UCSD-AML1 (cell line): ENCODE data around the gene ZNF853.
"Not testable (repeated sequence)": the region's sequence is repeated elsewhere in the genome, so short reads cannot be mapped to it uniquely, and the experiment has no call there.

Source experiments
- DNase-seq: peaks from one replicate; lab custom pipeline; 2025; ENCODE audit not compliant: unreplicated experiment; lab: John Stamatoyannopoulos, UW

ZNF853 gene

DNA sequence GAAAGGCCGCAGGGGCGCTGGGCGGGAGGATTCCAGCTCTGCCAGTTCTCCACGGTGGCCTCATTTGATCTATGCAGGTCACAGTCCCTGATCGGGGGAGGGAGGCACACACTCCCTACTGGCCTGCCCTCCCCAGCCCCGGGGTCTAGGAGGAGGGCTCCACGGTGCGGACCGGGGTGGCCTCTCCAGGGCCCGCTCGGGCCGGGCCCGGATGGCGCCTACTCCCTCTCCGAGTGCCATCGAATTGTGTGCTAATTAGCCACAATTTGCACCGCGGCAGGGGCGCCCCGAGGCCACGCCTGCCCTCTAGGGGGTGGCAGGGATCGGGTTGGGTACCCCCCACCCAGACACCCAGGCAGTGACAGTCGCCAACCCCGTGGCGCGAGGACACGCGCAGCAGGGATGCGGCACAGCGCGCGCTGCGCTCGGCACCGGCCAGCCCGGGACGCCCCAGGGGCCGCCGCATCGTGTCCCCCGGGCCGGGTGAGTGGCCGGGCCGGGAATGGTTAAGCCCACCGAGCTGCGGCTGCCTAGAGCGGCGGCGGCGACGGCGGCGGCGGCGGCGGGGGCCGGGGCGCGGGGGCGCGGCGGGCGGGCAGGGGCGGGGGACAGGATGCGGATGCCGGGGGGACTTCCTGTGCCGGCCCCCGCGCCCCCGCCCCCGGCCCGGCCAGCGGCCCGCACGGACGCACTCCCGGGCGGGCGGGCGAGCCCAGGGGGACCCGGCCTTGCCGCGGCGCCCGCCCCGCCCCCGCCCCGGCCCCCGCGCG lies at the start of gene ZNF853:
Gene ZNF853, plus strand, starts transcription at position 658 of the 770 bp plus-strand sequence. CDS start 565 bp downstream, outside the sequence.
- DNase-seq: no peak

DNA sequence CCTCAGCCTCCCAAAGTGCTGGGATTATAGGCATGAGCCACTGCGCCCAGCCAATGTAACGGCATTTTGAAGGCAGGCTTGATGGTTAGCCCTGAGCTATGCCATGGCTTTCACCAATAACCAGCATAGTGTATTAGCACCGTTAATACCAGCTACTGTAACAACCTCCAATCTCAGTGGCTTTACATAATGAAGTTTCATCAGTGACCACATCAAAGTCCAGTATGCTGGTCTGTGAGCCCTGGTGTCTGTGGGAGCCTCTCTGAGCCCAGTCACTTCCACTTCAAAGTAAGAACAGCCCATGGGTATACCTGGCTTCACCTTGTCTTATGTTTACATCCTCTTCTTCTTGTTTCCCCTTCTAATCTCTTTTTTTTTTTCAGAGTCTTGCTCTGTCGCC lies 49.8 kb upstream of the ZNF853 start:
- DNase-seq: no peak

DNA sequence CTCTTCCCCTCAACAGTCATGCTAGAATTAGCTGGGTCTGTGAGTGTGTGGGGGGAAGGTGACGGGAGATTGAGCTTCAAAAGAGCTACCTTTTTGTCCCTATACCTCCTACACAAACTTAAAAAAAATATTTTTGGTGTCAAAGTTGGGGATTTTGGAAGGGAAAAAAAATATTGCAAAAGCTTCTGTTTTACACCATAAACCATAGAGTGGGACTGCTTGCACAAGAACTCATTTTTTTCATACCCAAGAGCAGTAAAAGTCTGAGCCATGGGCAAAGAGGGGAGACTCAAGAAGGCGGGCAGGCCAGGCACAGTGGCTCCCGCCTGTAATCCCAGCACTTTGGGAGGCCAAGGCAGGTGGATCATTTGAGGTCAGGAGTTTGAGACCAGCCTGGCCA lies 47.5 kb upstream of the ZNF853 start:
- no peak for DNase-seq

DNA sequence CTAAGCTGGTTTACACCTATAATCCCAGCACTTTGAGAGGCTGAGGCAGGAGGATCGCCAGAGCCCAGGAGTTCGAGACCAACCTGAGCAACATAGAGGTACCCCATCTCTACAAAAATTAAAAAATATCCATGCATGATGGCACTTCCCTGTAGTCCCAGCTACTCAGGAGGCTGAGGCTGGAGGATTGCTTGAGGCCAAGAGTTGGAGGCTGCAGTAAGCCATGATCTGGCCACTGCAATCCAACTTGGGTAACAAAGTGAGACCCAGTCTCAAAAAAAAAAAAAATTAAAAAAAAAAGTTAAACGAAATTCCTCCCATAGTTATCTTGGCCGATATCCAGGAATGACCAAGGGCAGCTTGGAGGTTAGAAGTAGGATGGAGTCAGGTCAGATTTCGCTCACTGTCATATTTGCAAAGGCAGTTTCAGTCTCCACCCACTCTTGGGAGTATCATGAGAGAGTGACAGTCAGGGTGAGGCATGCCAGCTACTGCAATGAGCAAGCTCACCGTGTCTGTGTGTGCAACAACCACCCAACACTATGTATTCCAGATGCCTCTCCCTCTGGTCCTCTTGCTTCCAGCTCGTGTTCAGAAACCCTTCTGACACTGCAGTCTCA lies 44.1 kb upstream of the ZNF853 start:
- no peak for DNase-seq

DNA sequence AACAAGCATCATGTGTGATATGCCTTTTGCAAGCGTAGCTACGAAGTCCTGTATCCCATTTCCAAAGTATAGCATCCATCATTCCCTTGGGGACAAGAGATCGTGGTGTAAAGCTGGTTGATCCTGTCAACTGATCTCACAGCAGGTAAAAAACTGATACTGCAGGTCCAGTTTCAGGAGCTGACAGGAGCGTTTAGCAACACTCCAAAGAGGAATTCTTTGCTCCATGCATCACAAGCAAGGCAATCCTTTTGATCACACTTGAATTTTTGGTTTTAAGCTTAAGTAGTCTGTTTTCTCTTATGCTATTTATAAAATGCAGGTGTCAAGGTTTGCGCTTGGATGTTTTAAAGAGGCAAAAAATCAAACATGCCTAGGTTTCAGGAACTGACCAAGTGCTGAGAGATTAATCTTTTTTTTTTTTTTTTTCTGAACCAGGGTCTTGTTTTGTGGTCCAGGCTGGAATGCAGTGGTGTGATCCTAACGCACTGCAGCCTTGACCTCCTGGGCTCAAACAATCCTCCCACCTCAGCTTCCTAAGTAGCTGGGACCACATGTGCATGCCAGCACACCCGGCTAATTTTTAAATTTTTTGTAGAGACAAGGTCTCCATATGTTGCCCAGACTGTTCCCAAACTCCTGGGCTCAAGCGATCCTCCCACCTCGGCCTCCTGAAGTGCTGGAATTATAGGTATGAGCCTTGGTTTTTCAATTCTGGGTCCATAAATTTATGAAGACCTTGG lies 40.0 kb upstream of the ZNF853 start:
- no peak for DNase-seq

DNA sequence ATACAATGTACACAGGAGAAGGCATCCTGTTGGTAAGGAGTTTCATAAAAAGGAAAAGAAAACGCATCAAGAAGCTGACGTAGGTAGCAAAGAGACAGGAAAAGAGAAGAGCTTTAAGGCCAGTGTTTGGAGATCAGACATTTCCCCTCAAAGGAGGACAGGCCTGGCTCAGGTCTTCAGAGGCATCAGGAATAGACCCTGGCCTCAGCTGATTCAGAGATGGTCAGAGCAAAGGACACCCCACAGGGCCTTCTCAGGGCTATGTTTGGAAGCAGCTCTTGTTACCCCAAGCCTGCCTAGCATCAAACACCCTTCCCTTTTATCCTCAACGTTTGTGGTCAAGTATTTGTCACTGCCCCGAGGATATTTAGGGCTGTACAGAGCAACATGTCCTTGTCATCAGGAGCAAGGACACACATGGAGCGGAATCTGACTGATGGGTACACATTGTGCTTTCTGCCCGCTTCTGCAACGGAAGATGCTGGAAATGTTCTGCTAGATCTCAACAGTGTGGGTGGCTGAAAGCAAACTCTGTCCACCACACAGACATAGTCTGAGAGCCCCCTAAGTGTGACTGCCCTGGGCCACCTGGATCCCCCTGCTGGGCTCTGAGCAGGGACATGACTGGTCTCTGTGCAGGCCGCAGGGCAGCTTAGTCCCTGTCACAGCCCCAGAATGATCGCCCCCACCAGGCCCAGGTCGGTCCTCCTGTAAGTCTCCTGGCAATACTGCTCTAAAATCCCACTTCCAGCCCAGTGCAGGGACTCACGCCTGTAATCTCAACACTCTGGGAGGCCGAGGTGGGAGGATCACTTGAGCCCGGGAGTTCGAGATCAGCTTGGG lies 39.2 kb upstream of the ZNF853 start:
- DNase-seq: no peak

DNA sequence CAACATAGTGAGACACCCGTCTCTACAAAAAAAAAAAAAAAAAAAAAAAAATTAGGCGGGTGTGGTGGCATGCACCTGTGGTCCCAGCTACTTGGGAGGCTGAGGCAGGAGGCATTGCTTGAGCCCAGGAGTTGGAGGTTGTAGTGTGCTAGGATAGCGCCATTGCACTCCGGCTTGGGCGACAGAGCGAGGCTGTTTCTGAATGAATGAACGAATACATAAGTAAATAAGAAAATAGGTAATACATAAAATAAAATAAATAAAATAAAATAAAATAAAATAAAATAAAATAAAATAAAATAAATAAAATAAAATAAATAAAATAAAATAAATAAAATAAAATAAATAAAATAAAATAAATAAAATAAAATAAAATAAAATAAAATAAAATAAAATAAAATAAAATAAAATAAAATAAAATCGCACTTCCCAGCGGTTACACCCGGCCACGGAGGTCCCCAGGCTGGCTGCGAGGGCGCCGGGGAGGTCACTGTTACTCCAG lies 38.5 kb upstream of the ZNF853 start:
- DNase-seq: not testable (repeated sequence)

DNA sequence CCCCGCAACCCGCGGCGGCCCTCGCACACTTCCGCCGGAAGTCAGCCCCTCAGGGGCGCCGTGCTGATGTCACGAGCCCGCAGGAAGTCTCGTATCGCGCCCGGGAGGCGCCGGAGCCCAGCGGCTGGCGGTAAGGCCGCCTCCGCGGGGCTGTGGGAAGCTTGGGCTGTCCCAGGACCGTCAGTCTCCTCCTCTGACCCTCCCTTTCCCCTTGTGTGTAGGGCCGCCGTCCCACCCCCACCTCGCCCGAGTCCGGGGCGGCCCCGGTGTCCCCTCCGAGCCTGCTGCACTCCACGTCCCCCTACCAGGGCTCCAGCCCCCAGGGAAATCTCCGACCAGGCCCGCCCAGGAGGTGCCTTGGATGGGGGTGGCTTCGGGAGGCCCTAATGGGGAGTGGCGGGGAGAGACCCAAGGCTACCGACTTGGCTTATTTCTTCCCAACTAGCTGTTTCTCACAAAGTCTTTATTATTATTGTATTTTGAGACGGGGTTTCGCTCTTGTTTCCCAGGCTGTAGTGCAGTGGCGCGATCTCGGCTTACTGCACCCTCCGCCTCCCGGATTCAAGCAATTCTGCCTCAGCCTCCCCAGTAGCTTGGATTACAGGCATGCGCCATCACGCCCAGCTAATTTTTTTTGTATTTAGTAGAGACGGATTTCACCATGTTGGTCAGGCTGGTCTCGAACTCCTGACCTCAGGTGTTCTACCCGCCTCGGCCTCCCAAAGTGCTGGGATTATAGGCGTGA lies 37.9 kb upstream of the ZNF853 start, which contains the start of gene ZDHHC4:
Gene ZDHHC4, plus strand, starts transcription at position 86 of the 745 bp plus-strand sequence. CDS start 3,108 bp downstream, outside the sequence.
- DNase-seq: peak; percentile 81

DNA sequence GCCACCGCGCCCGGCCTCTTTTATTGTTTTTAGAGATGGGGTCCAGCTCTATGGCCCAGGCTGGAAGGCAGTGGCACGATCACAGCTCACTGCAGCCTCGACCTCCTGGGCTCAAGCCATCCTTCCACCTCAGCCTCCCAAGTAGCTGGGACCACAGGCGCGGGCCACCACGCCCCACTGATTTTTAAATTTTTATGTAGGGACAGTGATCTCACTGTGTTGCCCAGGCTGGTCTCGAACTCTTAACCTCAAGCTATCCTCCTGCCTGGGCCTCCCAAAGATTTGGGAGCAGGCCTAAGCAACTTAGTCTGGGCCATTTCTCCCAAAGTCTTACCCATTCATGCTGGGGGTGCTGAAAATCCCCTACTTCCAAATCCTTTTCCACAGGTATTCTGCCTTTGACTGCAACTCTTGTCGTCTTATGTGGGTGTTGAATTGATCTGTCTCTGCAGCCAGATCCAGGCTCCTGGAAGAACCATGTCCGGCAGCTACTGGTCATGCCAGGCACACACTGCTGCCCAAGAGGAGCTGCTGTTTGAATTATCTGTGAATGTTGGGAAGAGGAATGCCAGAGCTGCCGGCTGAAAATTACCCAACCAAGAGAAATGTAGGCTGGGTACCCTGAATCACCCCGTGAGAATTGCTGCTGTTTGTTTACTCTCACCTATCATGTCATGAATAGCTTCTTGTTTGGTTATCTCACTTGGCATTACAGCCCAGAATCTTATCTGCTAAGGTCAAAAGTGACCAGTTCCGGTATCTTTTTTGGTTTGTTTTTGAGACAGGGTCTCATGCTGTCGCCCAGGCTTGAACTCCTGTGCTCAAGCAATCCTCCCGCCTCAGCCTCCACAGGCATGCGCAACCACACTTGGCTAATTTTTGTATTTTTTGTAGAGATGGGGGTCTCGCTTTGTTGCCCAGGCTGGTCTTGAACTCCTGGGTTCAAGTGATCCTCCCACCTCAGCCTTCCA lies 37.0 kb upstream of the ZNF853 start:
- no peak for DNase-seq

DNA sequence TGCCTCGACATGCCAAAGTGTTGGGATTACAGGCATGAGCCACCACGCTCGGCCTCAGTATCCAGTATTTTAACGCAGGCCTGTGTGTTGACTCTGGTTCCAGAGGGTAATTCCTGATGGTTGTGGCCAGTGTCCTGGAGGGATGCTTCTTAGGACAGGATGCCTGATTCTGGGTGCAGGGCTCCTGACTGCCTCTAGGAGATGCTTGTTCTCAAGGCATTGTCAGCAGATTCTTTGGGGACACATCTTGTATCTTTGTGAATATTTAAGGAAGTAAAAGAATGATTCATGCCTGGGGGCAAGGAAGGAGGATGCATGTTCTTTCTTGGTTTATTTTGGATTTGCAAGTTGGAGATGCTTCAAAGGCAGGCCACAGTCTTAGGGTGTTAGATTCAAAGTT lies 36.0 kb upstream of the ZNF853 start:
- DNase-seq: no peak

DNA sequence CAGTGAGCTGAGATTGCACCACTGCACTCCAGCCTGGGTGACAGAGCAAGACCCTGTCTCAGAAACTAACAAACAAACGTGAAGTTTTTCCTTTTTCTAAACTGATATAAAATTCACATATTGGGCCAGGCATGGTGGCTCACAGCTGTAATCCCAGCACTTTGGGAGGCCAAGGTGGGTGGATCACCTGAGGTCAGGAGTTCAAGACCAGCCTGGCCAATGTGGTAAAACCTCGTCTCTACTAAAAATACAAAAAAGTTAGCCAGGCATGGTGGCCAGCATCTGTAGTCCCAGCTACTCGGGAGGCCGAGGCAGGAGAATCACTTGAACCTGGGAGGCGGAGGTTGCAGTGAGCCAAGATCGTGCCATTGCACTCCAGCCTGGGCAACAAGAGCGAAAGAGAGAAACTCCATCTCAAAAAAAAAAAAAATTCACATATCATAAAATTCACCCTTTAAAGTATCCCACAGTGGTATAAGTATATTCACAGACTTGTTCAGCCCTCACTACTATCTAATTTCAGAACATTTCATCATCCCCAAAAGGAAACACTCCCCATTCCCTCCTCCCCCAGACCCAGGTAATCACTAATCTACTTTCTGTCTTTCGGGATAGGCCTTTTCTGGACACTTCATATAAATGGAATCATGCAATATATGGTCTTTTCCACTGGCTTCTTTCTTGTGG lies 29.5 kb upstream of the ZNF853 start:
- not testable (repeated sequence) for DNase-seq

DNA sequence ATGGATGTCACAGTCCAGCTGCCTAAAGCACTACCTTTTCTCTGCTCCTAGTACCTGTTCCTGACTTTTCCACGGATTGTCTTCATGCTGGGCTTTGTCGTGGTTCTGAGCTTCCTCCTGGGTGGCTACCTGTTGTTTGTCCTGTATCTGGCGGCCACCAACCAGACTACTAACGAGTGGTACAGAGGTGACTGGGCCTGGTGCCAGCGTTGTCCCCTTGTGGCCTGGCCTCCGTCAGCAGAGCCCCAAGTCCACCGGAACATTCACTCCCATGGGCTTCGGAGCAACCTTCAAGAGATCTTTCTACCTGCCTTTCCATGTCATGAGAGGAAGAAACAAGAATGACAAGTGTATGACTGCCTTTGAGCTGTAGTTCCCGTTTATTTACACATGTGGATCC lies 26.8 kb upstream of the ZNF853 start:
- DNase-seq: no peak

DNA sequence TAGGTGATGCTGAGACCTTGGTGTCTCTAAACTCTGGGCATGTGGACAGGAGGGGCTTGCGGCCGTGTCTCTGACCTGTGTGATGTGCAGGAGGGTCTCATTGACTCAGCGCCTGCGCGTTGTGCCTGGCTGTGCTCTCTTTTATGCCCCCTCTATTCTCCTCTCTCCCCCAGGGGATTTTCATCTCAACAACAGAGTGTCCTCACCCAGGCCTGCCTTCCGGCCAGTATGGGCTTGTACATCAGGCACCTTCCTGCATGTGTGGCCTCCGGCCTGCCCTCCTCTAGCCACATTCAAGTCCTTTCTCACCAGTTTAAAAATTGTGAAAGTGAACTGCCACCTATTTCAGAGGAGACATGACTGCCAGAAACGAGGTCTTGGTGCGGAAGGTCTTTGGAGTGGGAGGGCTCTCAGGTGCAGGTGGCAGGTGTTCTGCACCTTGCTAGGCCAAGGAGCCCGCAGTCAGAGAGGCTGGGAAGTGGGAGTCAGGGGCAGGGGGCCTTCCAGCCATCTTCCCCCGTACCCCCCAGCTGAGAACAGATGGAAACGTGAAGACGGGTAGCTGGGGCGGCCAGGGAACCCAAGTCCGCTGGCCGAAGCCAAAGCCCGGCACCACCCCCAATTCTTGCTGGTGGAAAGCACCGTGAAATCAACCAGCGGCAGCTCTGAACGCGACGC lies 26.1 kb upstream of the ZNF853 start:
- no peak for DNase-seq

DNA sequence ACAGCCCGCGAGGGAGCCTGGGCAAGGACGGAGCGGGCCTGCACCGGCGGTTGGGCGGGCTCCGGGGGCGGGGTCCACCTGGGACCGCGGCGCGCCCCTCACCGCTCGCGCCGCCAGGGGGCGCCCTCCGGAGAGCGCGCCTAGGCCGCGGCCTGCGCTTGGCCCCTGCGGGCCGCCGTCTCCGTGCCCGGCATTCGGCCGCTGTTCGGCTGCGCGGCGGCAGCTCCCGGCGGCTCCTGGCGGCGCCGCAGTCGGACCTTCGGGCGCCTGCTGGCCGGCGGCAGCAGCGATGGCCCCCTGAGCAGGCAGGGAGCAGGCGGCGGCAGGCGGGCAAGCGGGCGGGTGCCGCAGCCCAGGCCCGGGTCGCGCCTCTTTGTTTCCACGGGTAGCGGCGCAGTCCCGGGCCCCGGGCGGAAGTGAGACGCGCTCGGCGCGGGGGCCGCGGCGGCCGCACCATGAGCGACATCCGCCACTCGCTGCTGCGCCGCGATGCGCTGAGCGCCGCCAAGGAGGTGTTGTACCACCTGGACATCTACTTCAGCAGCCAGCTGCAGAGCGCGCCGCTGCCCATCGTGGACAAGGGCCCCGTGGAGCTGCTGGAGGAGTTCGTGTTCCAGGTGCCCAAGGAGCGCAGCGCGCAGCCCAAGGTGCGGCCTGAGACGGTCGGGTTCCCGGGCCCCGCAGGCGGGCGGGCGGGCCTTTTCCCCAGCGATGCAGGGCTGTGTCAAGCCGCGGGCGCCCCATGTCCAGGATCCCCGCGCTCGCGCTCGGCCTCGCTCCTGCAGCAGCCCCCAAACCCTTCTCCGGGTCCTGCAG lies 25.4 kb upstream of the ZNF853 start, which contains the start of gene INTS15:
Gene INTS15, plus strand, starts transcription at position 193 of the 816 bp plus-strand sequence. Its CDS starts 263 bp downstream, at position 456.
- peak; percentile 72 for DNase-seq

DNA sequence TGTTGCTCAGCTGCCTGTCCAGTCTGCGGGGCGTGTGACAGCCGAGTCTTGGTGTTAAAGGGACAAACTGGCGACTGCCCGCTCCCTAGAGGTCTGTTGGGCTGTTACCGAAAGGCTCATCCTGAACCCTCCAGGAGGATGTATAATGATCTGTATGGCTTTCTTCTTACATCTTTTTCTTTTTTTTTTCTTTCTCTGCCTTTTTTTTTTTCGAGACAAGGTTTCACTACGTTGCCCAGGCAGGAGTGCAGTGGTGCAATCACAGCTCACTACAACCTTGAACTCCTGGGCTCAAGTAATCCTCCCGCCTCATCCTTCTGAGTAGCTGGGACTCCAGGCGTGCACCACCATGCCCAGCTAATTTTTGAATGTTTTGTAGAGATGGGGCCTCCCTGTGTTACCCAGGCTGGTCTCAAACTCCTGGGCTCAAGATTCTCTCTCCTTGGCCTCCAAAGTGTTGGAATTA lies 24.7 kb upstream of the ZNF853 start:
- no peak for DNase-seq

DNA sequence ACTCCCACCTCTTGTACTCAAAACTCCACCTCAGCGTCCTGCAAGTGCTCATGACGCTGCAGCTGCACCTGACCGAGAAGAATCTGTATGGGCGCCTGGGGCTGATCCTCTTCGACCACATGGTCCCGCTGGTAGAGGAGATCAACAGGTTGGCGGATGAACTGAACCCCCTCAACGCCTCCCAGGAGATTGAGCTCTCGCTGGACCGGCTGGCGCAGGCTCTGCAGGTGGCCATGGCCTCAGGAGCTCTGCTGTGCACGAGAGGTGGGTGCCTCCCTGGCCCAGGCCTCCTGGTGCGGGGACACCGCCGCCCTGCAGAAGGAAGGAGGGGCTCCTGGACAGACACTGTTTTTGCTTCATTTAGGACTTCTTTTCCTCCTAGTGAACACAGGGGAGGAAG lies 15.3 kb upstream of the ZNF853 start:
- no peak for DNase-seq

DNA sequence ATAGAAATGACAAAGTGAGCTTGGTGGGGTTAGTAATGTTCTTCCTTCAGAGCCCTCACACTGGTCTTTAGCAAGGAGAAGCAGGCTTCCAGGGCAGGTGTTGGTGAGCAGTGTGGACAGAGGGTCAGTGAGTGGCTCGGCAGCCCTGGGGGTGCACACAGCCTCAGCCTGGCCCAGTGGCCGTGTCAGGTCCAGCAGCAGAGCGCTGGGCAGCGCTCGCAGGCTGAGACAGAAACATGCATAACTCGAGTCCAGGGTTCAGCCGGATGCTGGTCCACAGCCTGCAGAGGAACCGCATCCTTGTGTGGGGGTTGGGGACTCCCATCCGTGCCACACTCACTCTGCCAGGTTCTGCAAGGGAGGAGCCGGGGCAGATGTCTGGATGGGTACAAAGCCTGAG lies 11.0 kb upstream of the ZNF853 start:
- no peak for DNase-seq
